ENCODE results near the gene KCTD5.
"Not testable (repeated sequence)": the region's sequence is repeated elsewhere in the genome, so short reads cannot be mapped to it uniquely, and the experiment has no call there.

The KCTD5 gene

GRCh38 chr16:2671741-2672140, 10.6 kb upstream of the KCTD5 start:
- no peak for DNase-seq

DNA sequence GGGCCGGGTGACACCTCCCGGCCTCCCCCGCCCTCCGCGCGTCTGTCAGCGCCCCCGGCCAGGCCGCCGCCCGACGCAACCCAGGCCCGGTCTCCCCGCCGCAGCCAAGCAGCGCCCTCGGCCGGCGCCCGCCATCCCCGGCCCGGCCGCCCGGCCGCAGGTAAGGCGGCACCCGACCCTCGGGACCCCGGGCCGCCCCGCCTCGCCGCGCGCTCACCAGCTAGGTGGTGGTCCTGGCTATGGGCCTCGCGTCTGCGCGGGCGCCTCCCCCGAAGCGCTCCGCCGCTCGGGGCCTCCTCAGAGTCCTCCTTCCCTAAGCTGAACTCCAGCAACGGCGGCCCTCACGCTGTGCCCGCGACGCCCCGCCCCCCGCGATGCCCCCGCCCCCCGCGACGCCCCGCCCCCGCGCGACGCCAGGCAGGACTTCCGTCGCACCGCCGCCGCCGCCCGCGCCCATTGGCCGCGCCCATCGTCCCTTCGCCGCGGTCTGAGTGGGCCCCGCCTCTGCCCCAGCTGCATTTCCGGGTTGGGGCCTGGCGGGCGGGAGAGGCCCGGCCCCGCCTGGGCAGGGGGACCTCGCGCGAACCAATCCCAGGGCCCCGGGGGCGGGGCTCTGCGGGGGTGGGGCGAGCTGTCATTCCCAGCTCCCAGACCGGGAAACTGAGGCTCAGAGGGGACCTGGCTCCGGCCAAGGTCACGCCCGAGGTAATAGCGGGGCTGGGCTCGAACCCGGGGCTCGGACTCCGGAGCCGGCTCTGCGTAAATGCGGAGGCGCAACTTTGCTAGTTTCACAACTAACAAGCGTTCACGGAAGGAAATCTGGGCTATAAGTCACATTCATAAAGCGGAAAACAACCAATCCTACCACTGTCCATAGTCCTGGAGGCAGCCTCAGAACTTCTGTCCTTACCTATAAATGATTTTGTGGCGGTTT, 9.0 kb upstream of the KCTD5 start:
- peak; percentile 11 to 98 (median 91) for DNase-seq

DNA sequence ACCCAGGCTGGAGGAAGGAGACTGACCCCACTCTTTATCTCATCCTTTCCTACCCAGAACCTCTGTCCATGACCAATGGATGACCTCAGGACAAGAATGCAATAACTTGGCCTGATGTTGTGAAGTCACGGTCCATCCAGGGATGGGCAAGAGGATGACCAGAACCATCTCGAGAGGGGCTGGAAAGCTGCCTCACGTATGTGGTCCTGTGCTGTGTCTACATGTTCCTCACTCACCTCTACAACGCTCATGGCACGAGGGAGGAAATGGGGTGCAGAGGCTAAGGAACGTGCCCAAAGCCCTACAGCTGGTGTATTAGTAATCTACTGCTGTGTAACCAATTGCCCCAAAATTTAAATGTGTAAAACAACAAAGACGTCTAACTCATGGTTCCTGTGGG, 7.3 kb upstream of the KCTD5 start:
- no peak for DNase-seq

- no peak for DNase-seq
Observed at GRCh38 chr16:2675714-2676113, 6.6 kb upstream of the KCTD5 start.

GRCh38 chr16:2676937-2677336, 5.4 kb upstream of the KCTD5 start:
- not testable (repeated sequence) for DNase-seq

DNA sequence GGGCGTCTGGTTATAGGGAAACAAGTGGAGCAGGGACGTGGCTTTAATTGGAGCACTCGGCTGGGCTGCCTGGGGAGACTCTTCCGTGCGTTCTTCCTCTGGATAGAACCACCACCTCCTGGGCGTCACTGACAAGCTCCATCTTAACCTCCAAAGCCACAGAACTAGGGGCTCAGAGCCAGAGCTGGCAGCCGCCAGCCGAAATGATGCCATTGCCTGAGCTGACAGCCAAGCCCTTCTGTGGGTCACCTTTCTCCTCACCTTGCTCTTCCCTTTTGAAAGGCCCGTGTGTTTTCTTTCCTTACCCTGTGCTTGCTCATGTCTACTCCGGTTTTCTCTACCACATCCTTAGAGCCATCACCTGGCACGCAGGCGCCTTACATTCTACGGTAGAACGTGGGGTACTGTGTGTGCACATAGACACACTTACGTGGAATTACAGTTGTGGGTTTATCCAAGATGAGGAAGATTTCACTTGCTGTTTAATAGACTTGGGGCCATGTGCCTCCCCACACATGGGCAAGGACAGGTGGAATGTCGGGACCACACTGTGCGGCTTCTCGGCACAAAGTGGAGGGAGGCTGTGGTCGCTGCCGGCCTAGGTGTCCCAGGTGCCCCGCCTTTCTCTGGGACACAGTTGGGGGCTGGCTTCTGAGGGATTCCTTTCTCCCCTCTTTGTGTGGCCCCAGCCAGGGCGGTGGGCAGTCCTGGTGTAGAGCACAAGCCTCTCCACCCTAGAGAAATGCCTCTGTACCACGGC, 3.9 kb upstream of the KCTD5 start:
- DNase-seq = not testable (repeated sequence)

DNA sequence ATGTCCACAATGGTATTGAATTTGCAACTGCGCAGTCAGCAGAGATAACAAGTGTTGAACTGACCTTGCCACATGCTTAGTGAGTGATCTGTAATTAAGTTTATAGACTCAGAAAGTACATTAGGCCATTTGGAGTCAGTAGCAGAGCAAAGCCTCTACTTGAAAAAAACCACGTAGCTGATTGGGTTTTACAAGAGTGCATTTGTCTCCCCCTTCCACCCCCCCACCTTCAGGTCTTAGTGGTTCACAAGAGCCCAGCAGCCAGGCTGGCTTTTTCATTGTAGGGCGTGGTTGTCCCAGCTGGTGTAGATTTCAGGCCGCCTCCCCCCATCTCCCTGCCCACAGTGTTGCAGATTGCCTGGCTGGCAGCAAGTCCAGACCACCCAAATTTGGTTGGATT, 2.4 kb upstream of the KCTD5 start:
- not testable (repeated sequence) for DNase-seq

DNA sequence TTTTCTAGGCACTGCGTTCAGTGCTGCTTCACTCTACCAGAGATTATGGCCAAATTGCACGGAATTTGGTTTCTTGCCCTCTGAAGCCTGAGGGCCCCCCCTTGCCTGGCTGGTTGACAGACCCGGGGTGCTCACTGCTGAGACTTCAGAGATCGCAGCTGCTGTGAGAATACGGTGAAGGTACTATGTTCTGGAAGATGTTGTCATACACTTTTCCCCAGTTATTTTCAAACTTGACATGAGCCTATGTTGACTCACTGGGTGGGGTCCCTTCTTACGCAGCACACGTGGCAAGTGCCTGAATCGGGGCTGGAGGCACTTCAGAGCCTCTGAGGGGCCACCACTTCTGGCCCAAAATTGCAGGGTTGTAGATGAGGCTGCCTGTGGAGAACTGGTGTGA, 2.0 kb upstream of the KCTD5 start:
- not testable (repeated sequence) for DNase-seq

- DNase-seq = not testable (repeated sequence)
Observed at GRCh38 chr16:2683041-2683440, 718 bp downstream of the KCTD5 start.

GRCh38 chr16:2686075-2686474, 3.8 kb downstream of the KCTD5 start:
- DNase-seq = not testable (repeated sequence)

- DNase-seq = peak in 8 of 51 donors; percentile 6 to 25 (median 18)
Observed at GRCh38 chr16:2686912-2687507, 4.7 kb downstream of the KCTD5 start.

- DNase-seq = no peak
Observed at GRCh38 chr16:2687531-2688308, 5.4 kb downstream of the KCTD5 start.

DNA sequence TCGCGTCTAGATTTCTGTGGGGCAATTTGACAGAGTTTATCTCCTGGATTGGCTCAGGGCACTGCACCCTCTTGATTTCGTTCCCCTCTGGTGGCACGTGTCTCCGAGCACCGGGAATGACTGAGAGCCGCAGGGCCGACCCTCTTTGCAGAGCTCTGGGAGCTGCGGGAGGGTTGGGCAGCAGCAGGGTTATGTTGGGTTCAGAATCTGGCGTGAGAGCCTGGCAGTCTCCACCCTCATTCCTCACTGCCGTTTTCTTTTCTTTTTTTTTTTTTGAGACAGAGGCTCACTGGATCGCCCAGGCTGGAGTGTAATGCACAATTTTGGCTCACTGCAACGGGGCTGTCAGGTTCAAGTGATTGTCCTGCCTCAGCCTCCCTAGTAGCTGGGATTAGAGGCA, 7.1 kb downstream of the KCTD5 start:
- not testable (repeated sequence) for DNase-seq

- DNase-seq = peak in 12 of 51 donors; percentile 1 to 34 (median 16)
Observed at GRCh38 chr16:2689968-2690801, 7.9 kb downstream of the KCTD5 start.

DNA sequence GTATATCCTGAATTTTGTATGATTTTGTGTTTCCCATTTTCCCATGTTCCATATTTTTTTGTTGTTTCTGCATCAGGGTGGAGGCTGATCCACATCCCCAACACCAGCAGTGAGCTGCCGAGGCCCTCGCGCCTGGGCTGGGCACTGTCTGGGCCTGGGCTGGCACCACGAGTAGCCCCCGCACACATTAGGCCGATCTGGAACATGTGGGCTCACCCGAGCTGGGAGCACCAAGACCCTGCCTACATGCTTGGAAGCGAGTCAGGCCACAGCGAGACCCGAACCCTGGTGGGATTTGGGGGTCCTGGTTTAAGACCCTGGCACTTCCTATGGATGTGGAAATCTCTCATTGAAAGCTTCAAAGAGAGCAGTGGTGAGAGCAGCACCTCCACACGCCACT, 8.5 kb downstream of the KCTD5 start:
- DNase-seq = no peak

DNA sequence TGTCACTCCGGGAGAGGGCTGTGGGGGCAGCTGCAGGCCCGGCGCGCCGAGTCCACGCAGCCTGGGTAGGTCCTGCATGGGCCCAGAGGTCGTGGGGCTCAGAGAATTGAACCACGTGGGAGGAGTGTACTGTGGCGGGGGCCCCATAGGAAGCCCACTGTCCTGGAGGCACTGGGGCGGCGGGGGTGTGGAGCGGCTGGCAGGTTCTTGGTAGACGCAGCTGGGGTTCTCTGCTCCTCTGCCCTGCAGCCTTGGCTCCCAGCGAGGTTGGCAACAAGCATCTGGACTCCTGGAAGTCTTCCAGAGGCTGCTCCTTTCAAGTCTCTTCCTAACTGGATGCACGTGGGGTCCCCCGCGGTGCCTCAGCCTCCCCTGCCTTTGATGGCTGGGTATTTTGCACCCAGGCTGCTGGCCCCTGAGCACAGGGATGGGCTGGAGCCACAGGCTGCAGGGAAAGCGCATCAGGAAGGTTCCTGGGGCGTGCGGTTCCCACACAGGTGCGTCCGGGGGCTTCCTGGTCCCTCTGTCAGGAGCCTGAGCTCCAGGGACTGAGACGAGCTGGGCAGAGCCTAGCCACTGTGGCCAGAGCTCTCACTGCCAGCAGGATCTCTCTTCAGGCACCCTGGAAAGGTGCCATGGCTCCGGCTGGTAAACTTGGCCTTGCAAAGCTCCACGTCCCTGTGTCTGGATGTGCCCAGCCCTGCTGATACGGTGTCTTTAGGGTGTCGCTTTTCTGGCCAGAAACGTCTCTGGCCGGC, 9.3 kb downstream of the KCTD5 start:
- peak in 27 of 51 donors; percentile 3 to 70 (median 44) for DNase-seq

DNA sequence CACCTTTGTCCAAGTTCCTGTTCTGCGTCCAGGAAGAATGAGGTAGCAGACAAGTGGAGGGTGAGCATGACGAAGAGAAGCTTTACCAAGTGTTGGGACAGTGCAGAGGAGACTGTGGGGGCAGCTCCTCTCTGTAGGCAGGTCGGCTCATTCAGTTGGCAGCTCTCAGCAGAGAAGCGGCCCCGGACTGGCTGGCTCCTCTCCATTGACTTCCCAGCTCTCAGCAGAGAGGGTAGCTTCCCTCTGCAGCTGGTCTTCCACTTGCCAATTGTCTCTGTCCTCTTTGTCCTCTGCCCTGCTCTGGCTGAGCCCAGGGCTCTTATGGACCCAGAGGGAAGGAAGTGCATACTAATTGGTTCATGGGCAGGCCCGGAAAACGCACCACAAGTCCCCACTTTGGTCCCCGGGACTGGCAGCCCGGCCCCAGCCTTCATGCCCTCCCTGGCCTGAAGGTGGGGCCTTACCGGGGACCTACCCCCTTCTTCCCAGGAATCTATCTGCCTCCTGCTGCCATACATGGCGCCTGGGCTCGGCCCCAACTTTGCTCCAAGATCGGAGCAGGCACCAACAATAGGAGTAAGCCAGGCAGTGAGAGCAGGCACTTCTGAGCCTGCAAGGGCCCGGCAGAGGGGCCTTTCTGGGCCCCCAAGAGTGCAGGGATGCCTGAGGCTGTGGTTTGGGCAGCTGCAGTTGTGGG, 10.1 kb downstream of the KCTD5 start:
- DNase-seq = peak in 49 of 51 donors; percentile 17 to 86 (median 62)

DNA sequence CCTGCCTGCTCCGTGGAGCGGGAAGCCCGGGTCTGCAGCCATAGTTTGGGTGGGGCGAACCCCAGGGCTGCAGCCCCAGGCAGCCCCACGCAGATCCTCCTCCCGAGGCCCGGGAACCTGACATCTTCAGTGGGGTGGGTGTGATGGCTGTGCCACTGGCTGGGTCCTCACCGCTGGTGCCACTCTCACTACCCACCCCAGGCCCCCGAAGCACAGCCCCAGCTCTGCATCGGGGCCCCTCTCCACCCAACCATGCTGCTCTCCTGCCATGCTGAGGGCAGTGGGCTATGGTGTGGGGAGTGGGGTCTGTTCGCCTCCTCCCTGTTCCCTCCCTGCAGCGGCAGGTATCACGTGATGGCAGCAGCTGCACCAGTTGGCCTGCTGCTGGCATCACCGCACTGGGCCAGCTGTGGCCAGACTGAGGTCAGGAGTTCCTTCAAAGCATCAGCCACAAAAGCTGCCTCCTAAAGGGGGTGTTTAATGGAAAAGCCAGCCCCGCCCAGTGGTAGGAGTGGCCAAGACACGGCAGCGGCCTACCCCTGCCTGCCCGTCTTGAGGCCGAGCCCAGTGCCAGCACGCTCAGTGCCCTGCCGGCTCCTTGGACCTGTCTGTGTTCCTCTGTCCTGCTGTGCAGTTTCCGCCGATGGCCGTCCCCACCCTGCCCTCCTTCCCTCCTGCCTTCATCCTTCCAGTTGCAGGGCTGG, 10.8 kb downstream of the KCTD5 start:
- DNase-seq = peak in 48 of 51 donors; percentile 10 to 84 (median 58)

All from hypothalamus (tissue), 51 donors.